Kidney epithelial cell (primary cell): ENCODE measurements around the gene JADE1. TPM values are rescaled to one million over a fixed set of nuclear protein-coding genes. Genes with fewer than 3 reads are reported as not detected.

Experiments
- DNase-seq: peaks from one replicate; pipeline ENCODE4 v3.0.0-alpha.2; 2010; ENCODE audit warnings: low read depth
- H3K27me3 ChIP-seq: 2 replicates; pipeline ENCODE4 v1.6.0; 2011; ENCODE audit warnings: low read length; ENCODE audit not compliant: control insufficient read depth, insufficient read depth
- H3K36me3 ChIP-seq: 2 replicates; pipeline ENCODE4 v1.5.1; 2011; ENCODE audit warnings: low read length; ENCODE audit not compliant: control insufficient read depth, insufficient read depth
- H3K4me3 ChIP-seq: 2 replicates; pipeline ENCODE4 v1.5.1; 2011; ENCODE audit warnings: low read depth, mild to moderate bottlenecking, control low read depth, low read length
- CTCF ChIP-seq: IDR thresholded peaks from 2 replicates; pipeline ENCODE4 v1.5.1; 2011; ENCODE audit warnings: mild to moderate bottlenecking, moderate library complexity, low read length, control low read depth, inconsistent platforms; ENCODE audit not compliant: insufficient read depth, poor library complexity, severe bottlenecking
- total RNA-seq: library from RNA; depleted of rRNA; stranded (reverse); fragments of >200 nt; gene quantifications from 2 replicates; pipeline ENCODE4 v1.2.3, GENCODE V29; 2015

JADE1 gene
- total RNA-seq, 1 donor from 2014 or later: 16.1 TPM

- Histone ChIP-seq H3K36me3 (no peaks in the 10 kb centered on the region), H3K27me3 (no peaks in the 10 kb centered on the region), H3K4me3 (no peak overlapping the region)
- no peak for DNase-seq
- TF ChIP-seq CTCF: no peak
These were observed 8.7 kb upstream of the JADE1 start for GRCh38 chr4:128800701-128801284.

DNA sequence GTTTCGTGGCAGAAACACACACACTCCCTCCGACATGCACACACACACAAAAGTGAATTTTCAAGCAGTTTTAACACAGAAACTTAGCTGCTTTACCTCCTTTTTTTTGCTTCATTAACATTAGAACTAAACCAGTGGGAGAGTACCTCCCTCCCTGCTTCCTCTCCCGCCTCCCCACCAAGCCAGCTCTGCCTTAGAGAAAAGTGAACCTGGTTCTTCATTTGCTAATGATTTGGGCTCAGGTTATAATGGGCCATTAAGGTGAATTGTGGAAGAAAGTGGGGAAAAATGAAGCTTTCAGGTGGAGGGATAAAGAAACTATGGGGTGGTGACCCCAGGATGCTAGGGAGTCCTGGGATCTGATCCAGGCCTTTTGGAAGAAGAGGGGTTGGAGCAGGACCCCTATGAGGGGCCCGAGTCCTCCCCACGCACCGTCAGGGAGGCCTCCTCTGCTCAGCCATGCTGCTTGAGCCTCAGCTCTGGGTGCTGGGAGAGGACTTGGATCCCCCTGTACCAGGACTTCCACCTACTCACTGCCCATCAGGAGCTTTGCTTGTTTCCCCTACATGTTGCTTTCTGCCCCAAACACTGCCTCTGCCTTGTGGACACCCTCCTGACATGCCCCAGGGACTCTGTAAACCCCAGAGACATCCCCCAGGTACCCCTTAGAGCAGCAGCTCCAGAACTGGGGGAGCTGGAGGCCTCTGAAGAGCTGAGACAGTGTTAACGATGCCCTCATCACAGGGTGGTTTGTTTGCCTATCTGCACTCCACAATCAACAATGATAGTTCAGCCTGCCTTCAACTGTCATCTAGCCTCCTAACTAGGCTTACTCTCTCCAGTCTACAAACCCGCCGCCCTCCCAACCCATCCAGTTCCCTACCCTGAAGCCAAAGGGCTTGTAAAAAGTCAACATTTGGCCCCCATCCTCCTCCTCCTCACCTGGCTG lies 6.5 kb upstream of the JADE1 start:
- no peak for TF ChIP-seq CTCF

DNA sequence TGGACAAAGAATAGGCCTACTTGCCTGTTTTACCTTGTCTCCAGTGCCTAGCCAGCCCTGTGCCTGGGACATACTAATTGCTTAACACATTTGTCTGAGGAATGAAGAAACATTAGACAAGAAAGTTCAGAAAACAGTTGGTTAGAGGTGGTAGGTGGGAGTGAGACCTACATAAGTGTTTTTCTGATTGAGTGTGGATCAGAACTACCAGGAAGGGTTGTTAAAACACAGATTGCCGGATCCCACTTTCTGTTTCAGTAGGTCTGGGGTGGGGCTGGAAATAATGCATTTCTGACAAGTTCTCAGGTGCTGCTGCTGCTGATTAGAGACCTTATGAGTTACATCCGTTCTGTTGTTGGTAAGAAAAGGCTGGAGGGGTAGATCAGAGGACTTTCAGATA lies 5.7 kb upstream of the JADE1 start:
- no peak for DNase-seq
- no peaks in the 10 kb centered on the region for H3K27me3 ChIP-seq
- no peak for TF ChIP-seq CTCF
- no peak overlapping the region for H3K4me3 ChIP-seq
- H3K36me3 ChIP-seq: no peaks in the 10 kb centered on the region

More for the DNA sequence above, 6.5 kb upstream of the JADE1 start:
- no peak for DNase-seq
- Histone ChIP-seq H3K36me3 (no peaks in the 10 kb centered on the region), H3K27me3 (no peaks in the 10 kb centered on the region), H3K4me3 (no peak overlapping the region)

DNA sequence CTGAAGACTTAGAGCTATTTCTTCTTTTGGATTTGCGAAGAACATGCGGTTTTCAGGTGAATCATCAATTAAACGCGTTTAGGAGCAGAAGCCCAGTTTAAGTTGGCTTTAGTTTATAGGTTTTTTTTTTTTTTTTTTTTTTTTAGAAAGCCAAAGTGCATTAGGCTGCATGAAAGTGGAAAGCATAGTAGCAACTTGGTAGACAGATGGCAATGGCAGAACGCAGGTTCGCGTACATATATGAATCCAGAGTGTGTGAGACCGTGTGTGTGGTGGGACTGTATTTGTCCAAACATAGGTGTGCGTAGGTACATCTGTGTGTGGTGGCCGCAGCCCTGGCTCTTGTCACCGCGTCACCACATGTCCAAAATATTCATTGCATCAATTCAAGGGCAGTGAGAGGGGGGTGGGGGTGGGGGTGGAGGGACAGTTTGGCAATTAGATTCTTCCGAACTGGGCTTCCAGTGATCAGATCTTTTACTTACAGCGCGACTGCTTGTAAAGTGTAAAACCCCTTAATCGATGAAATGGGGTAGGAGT lies 901 bp downstream of the JADE1 start:
- H3K36me3 ChIP-seq: no peaks in the 10 kb centered on the region
- H3K27me3 ChIP-seq: no peaks in the 10 kb centered on the region
- DNase-seq: no peak
- no peak for TF ChIP-seq CTCF
- H3K4me3 ChIP-seq: peak overlapping the region; percentile 53

- DNase-seq: no peak
- no peaks in the 10 kb centered on the region for H3K27me3 ChIP-seq
- no peaks in the 10 kb centered on the region for H3K36me3 ChIP-seq
- TF ChIP-seq CTCF: no peak
- peak overlapping the region; percentile 53 for H3K4me3 ChIP-seq
These were observed 1.5 kb downstream of the JADE1 start for GRCh38 chr4:128810871-128811570.
